Upper lobe of left lung (tissue), 4 donors: ENCODE results near the gene MROH8.

Source experiments
- EP300 ChIP-seq, 4 donors: sonication (generic); formaldehyde crosslinking; IDR thresholded peaks; one replicate each; pipeline ENCODE4 v1.5.1; 2017; ENCODE audit warnings: antibody characterized with exemption in 4 of 4, control low read depth in 2 of 4
- POLR2AphosphoS5 ChIP-seq, 2 donors: sonication (generic); formaldehyde crosslinking; IDR thresholded peaks; one replicate each; pipeline ENCODE4 v1.5.1; 2017; ENCODE audit warnings: antibody characterized with exemption in 2 of 2

DNA sequence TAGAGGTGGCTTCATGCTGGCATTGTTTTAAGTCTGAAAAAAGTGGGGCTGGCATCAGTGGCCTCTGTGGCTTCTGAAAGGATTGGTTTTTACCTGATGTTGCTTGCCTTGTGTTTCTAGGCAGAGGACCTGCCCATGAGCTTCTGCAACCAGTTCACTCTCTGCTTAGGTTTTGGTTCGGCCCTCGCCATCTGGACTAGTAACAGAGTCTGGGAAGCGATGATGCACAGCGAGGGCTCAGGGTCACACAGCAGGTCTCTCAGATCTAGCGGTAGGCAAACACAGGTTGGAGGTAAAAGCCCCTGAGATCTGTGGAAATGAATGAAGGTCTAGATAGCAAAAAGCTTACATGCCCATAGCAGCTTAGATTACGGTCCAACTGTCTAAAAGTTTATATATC lies 76.8 kb downstream of the MROH8 start:
- TF ChIP-seq POLR2AphosphoS5 (IDR thresholded peaks at IDR 0.05) (no peak), EP300 (IDR thresholded peaks at IDR 0.05) (no peak)
